ENCODE measurements around the gene PASK.

PASK gene

GRCh38 chr2:241129086-241129871 is 20.0 kb downstream of the PASK start:
- in situ Hi-C loops (cut with HindIII; ENCODE audit: low sequenced_read_pairs), result no loop called here

GRCh38 chr2:241128266-241128665 is 21.0 kb downstream of the PASK start:
- in situ Hi-C loops (cut with HindIII; ENCODE audit: low sequenced_read_pairs), result no loop called here

GRCh38 chr2:241126771-241127202 is 22.5 kb downstream of the PASK start:
- in situ Hi-C loops (cut with HindIII; ENCODE audit: low sequenced_read_pairs), result no loop called here

GRCh38 chr2:241126201-241126611 is 23.1 kb downstream of the PASK start:
- in situ Hi-C loops (cut with HindIII; ENCODE audit: low sequenced_read_pairs), result no loop called here

GRCh38 chr2:241125626-241126025 is 23.6 kb downstream of the PASK start:
- in situ Hi-C loops (cut with HindIII; ENCODE audit: low sequenced_read_pairs), result no loop called here

- in situ Hi-C loops (cut with HindIII; ENCODE audit: low sequenced_read_pairs), result no loop called here
These were observed 25.3 kb downstream of the PASK start for GRCh38 chr2:241123816-241124536.

GRCh38 chr2:241122376-241123002 is 26.8 kb downstream of the PASK start:
- in situ Hi-C loops (cut with HindIII; ENCODE audit: low sequenced_read_pairs), result no loop called here

- in situ Hi-C loops (cut with HindIII; ENCODE audit: low sequenced_read_pairs), result no loop called here
These were observed 28.3 kb downstream of the PASK start for GRCh38 chr2:241121008-241121407.

GRCh38 chr2:241120440-241120839 is 28.8 kb downstream of the PASK start:
- in situ Hi-C loops (cut with HindIII; ENCODE audit: low sequenced_read_pairs), result no loop called here

- in situ Hi-C loops (cut with HindIII; ENCODE audit: low sequenced_read_pairs), result loop anchor here (10.0 kb wide), 1 partner anchor 274 kb away; no protein-coding TSS in a partner anchor
These were observed 30.4 kb downstream of the PASK start for GRCh38 chr2:241118737-241119505.

GRCh38 chr2:241116606-241117560 is 32.4 kb downstream of the PASK start:
- in situ Hi-C loops (cut with HindIII; ENCODE audit: low sequenced_read_pairs), result loop anchor here (10.0 kb wide), 1 partner anchor 272 kb away; no protein-coding TSS in a partner anchor

DNA sequence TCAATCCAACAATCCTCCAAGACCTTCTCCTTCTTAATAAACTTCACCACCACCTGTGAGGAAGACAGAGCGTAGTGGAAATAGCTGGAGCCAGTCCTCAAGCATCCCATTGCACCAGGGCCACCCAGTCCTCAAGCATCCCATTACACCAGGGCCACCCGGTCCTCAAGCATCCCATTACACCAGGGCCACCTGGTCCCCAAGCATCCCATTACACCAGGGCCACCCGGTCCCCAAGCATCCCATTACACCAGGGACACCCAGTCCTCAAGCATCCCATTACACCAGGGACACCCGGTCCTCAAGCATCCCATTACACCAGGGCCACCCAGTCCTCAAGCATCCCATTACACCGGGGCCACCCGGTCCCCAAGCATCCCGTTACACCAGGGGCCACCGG is 33.9 kb downstream of the PASK start:
- in situ Hi-C loops (cut with HindIII; ENCODE audit: low sequenced_read_pairs), result loop anchor here (10.0 kb wide), 1 partner anchor 271 kb away; no protein-coding TSS in a partner anchor

GRCh38 chr2:241114836-241115235 is 34.4 kb downstream of the PASK start:
- in situ Hi-C loops (cut with HindIII; ENCODE audit: low sequenced_read_pairs), result loop anchor here (10.0 kb wide), 1 partner anchor 270 kb away; no protein-coding TSS in a partner anchor

DNA sequence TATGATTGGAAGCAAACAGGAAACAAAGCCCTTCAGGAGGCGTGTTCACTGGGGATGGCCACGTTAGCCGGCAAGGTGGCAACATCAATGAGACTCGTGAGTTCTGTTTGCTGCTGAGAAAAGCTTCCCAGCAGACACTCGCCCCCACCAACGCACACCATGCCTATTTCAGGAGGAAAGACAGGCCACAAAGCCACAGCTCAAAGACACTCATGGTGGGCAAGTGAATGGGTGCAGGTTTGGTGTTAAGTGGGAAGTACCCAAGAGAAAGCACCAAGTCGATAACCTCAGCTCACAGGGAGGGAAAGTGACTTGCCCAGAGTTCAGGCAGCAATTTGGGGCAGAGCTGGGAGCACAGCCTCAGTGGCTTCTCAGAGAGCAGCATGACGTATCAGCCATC is 36.7 kb downstream of the PASK start:
- in situ Hi-C loops (cut with HindIII; ENCODE audit: low sequenced_read_pairs), result loop anchor here (10.0 kb wide), 1 partner anchor 268 kb away; no protein-coding TSS in a partner anchor

DNA sequence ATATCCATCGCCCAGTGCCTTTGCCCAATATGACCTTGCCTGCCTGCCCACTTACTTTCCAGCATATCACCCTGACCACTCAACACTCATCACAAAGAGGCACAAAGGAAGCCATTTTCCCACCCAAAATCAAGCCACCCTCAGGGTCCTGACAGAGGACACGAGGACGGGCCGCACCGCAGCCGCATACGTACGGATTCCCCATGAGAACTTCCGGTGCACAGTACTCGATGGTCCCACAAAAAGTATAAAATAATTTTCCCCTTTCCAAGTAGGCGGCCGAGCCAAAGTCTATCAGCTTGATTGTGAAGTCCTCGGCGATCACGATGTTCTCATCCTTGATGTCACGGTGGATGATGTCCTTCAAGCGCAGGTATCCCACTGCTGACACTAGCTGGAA is 37.2 kb downstream of the PASK start:
- in situ Hi-C loops (cut with HindIII; ENCODE audit: low sequenced_read_pairs), result loop anchor here (10.0 kb wide), 1 partner anchor 267 kb away; no protein-coding TSS in a partner anchor

DNA sequence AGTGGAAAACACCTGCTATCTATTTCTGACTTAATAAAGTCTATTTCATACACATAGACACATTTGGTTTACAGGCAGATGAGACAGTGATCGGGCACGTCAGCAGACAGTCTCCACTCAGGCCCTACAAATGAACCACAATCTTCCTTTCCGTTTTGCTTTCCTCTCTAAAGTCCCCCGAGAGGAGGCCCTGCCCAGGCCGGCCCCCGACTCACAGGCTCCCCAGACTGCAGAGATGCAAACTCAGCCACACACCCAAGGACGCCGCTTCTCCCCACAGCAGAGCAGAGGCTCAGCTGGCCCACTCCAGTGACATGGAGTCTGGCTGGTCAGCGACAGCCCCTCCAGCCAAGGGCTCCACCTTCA is 37.8 kb downstream of the PASK start:
- in situ Hi-C loops (cut with HindIII; ENCODE audit: low sequenced_read_pairs), result loop anchor here (10.0 kb wide), 1 partner anchor 267 kb away; no protein-coding TSS in a partner anchor

DNA sequence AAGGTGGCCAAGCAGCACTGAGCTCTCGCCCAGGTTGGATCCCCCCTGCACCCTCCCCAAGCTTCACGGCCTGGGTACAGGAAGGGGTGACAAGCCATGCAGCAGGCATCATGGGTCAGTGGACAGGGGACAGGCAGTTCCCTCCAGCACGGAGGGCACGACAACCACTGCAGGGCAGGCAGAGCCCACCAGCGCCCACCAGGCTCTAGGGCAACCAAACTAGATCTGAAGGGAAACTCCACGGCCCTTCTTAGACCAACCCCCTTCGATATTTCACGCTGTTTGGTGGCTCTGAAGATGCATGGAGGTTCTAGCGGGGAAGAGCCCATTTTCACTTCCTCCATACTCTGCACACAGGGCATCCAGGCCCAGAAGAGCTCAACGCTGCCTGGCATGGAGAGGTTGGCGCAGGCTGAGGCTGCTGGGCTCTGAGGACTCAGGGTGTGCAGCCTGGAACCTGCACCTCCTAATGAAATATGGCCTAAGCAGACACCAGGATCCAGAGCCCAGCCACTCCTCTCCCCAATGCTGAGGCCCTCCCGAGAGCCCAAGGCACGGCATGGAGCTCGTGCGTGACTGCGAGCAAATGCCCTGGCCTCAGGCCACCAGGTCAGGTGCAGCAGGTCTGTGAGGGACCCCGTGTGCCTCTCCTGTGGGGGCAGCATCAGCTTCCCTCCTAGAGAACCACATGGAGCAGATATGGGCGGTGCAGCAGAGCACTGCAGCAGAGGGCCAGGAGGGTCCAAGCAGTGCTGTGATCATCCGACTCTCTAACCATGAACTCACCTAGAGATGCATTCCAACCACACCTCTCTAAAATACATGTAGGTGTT is 38.4 kb downstream of the PASK start:
- in situ Hi-C loops (cut with HindIII; ENCODE audit: low sequenced_read_pairs), result loop anchor here (10.0 kb wide), 1 partner anchor 266 kb away; no protein-coding TSS in a partner anchor

- in situ Hi-C loops (cut with HindIII; ENCODE audit: low sequenced_read_pairs), result loop anchor here (10.0 kb wide), 1 partner anchor 265 kb away; no protein-coding TSS in a partner anchor
These were observed 39.1 kb downstream of the PASK start for GRCh38 chr2:241110089-241110606.

All from endothelial cell of hepatic sinusoid (primary cell).